K562 (cell line): ENCODE data around the gene VAMP4. TPM values are rescaled to one million over a fixed set of nuclear protein-coding genes. Genes with fewer than 3 reads are reported as not detected.

ENCODE experiments used
- CEBPG ChIP-seq, 3 experiments: fragments of 200-800 bp in 1 of 3; sonication (Bioruptor generic) in 1 of 3; sonication (generic) in 1 of 3; formaldehyde crosslinking in 1 of 3; IDR thresholded peaks in 2 of 3; conservative IDR thresholded peaks in 1 of 3; 2 replicates each; pipeline versions ENCODE4 v1.6.1 to v1.8.0; 2016 to 2022; ENCODE audit warnings: missing compliant biosample characterization in 2 of 3, missing genetic modification characterization in 2 of 3, mild to moderate bottlenecking in 1 of 3, missing genetic modification reagents in 1 of 3
- CREB1 ChIP-seq, 2 experiments: sonication (generic) in 1 of 2; formaldehyde crosslinking in 1 of 2; IDR thresholded peaks; 2 replicates each; pipeline versions ENCODE4 v1.6.1 to v1.8.0; 2012 to 2022; ENCODE audit warnings: inconsistent platforms in 1 of 2, mild to moderate bottlenecking in 1 of 2, missing genetic modification reagents in 1 of 2, moderate library complexity in 1 of 2
- CTBP1 ChIP-seq: fragments of 450-650 bp; IDR thresholded peaks from 2 replicates; pipeline ENCODE4 v1.6.1; 2016; ENCODE audit warnings: borderline replicate concordance
- DACH1 ChIP-seq: fragments of 450-650 bp; IDR thresholded peaks from 2 replicates; pipeline ENCODE4 v1.6.1; 2018; ENCODE audit not compliant: partially characterized antibody
- DIDO1 ChIP-seq: fragments of 450-650 bp; IDR thresholded peaks from 2 replicates; pipeline ENCODE4 v1.6.1; 2016; ENCODE audit warnings: low read depth, missing biosample characterization, missing genetic modification characterization
- DPF2 ChIP-seq: fragments of 450-650 bp; IDR thresholded peaks from 2 replicates; pipeline ENCODE4 v1.6.1; 2016
- E2F5 ChIP-seq: sonication (generic); formaldehyde crosslinking; IDR thresholded peaks from 2 replicates; pipeline ENCODE4 v1.8.0; 2022; ENCODE audit warnings: mild to moderate bottlenecking, missing genetic modification reagents
- GABPB2 ChIP-seq: fragments of 250-450 bp; sonication (Bioruptor Pico); conservative IDR thresholded peaks from 2 replicates; pipeline ENCODE4 v1.5.1; 2021; ENCODE audit warnings: mild to moderate bottlenecking
- GTF2E2 ChIP-seq: fragments of 200-800 bp; sonication (Bioruptor generic); IDR thresholded peaks from 2 replicates; pipeline ENCODE4 v1.6.1; 2016; ENCODE audit warnings: missing genetic modification characterization, missing compliant biosample characterization
- HEY1 ChIP-seq: fragments of 250-450 bp; sonication (Bioruptor Pico); IDR thresholded peaks from 2 replicates; pipeline ENCODE4 v1.5.0; 2020; ENCODE audit warnings: mild to moderate bottlenecking, moderate library complexity, borderline replicate concordance
- MITF ChIP-seq: IDR thresholded peaks from 2 replicates; pipeline ENCODE4 v1.6.1; 2014; ENCODE audit warnings: antibody characterized with exemption
- PHTF2 ChIP-seq: fragments of 250-450 bp; sonication (Bioruptor Pico); IDR thresholded peaks from 2 replicates; pipeline ENCODE4 v1.5.0; 2021; ENCODE audit warnings: mild to moderate bottlenecking
- SMAD3 ChIP-seq: fragments of 450-650 bp; formaldehyde crosslinking; conservative IDR thresholded peaks from 2 replicates; pipeline ENCODE4 v1.4.0; 2020; ENCODE audit warnings: mild to moderate bottlenecking
- SPI1 ChIP-seq: IDR thresholded peaks from 2 replicates; pipeline ENCODE4 v1.6.1; 2011; ENCODE audit warnings: low read depth, low read length, control low read depth, borderline replicate concordance
- SREBF1 ChIP-seq: fragments of 150-350 bp; IDR thresholded peaks from 2 replicates; pipeline ENCODE4 v1.6.1; 2014; ENCODE audit warnings: antibody characterized with exemption, low read depth, low read length, borderline replicate concordance
- SRSF7 ChIP-seq: fragments of 200-400 bp; formaldehyde crosslinking; optimal IDR thresholded peaks from 2 replicates; pipeline ENCODE3; 2017; ENCODE audit warnings: mild to moderate bottlenecking, low read depth, low read length
- TRIM25 ChIP-seq: fragments of 450-650 bp; IDR thresholded peaks from 2 replicates; pipeline ENCODE4 v1.7.0; 2016; ENCODE audit warnings: borderline replicate concordance
- U2AF1 ChIP-seq: fragments of 200-400 bp; formaldehyde crosslinking; optimal IDR thresholded peaks from 2 replicates; pipeline ENCODE3; 2017; ENCODE audit warnings: mild to moderate bottlenecking, low read depth, low read length, moderate library complexity
- ZBTB1 ChIP-seq: sonication (generic); formaldehyde crosslinking; IDR thresholded peaks from 2 replicates; pipeline ENCODE4 v1.8.1; 2023; ENCODE audit warnings: missing genetic modification reagents, low read depth, mild to moderate bottlenecking, borderline replicate concordance
- ZNF143 ChIP-seq: sonication (generic); formaldehyde crosslinking; IDR thresholded peaks from 2 replicates; pipeline ENCODE4 v1.9.0; 2022; ENCODE audit warnings: mild to moderate bottlenecking, missing genetic modification reagents
- ZNF197 ChIP-seq: fragments of 200-800 bp; sonication (Bioruptor generic); IDR thresholded peaks from 2 replicates; pipeline ENCODE4 v1.6.1; 2016; ENCODE audit warnings: low read depth, missing genetic modification characterization, missing compliant biosample characterization
- ZNF449 ChIP-seq: fragments of 250-450 bp; sonication (Bioruptor Pico); IDR thresholded peaks from 2 replicates; pipeline ENCODE4 v1.8.0; 2022; ENCODE audit warnings: moderate library complexity, mild to moderate bottlenecking, inconsistent platforms
- ZNF583 ChIP-seq: fragments of 250-450 bp; sonication (Bioruptor Pico); IDR thresholded peaks from 2 replicates; pipeline ENCODE4 v1.4.0; 2020
- ZNF584 ChIP-seq: fragments of 200-800 bp; sonication (Bioruptor generic); IDR thresholded peaks from 2 replicates; pipeline ENCODE4 v1.6.1; 2016; ENCODE audit warnings: low read depth, mild to moderate bottlenecking, missing genetic modification characterization, missing compliant biosample characterization
- ZNF77 ChIP-seq: fragments of 250-450 bp; sonication (Bioruptor Pico); IDR thresholded peaks from 2 replicates; pipeline ENCODE4 v1.5.0; 2020
- polyA plus RNA-seq, 8 experiments: library from polyadenylated mRNA; depleted of rRNA in 4 of 8; stranded (reverse) in 5 of 8; unstranded in 3 of 8; fragments of >200 nt; fragmentation: Nextera tagmentation in 2 of 8; fragmentation: Illumina TruSeq in 1 of 8; extraction: Ambion mirVana in 2 of 8; extraction: Trizol in 1 of 8; gene quantifications; 2 replicates each; pipeline versions ENCODE4 v1.2.1 to v1.2.3, GENCODE V29; 2011 to 2014; ENCODE audit warnings: inconsistent platforms in 1 of 8, missing spikeins in 1 of 8
- total RNA-seq, 7 experiments: library from RNA; depleted of rRNA in 6 of 7; stranded (reverse); fragments of >200 nt in 6 of 7; fragmentation: Illumina TruSeq in 2 of 7; extraction: Trizol in 2 of 7; gene quantifications; 2 replicates each; pipeline versions ENCODE4 v1.2.1 to v1.2.3, GENCODE V29; 2011 to 2021; ENCODE audit warnings: low replicate concordance in 1 of 7

VAMP4 gene
- total and polyA plus RNA-seq, 9 of the 15 experiments (the other 6 are each of a cell fraction or from before 2014, with no cell fraction given), result 3.3 to 21.4 (median 11.9) TPM

- TF ChIP-seq CREB1 (IDR thresholded peaks at IDR 0.05) (0 out of 2 replicates have a peak, but pooled peaks have one; percentile 41), CREB1 (CRISPR knock-in tag; IDR thresholded peaks at IDR 0.05) (no peak), DACH1 (no peak), MITF (no peak), ZNF77 (no peak), GTF2E2 (tag) (no peak), CTBP1 (peak; percentile 76), E2F5 (CRISPR knock-in tag) (no peak), HEY1 (CRISPR knock-in tag) (no peak), ZNF583 (no peak), ZNF197 (CRISPR knock-in tag) (no peak), DIDO1 (no peak), CEBPG (CRISPR knock-in tag; IDR thresholded peaks at IDR 0.05) (no peak), CEBPG (tag; conservative IDR thresholded peaks at IDR 0.05 in 1 of 2, IDR thresholded peaks at IDR 0.05 in 1 of 2) (no peak), SPI1 (no peak), SREBF1 (no peak), GABPB2 (CRISPR knock-in tag) (no peak), PHTF2 (CRISPR knock-in tag) (no peak), DPF2 (peak; percentile 73; the same call in 1 of the 2 replicates), ZBTB1 (CRISPR knock-in tag) (no peak), ZNF449 (CRISPR knock-in tag) (no peak), ZNF584 (no peak), ZNF143 (no peak), SRSF7 (no peak), U2AF1 (no peak), SMAD3 (CRISPR knock-in tag) (no peak), TRIM25 (no peak)
These were observed 20.3 kb upstream of the VAMP4 start (continued) for GRCh38 chr1:171762143-171762563.
